ENCODE results near the gene MX1.

GRCh38 chr21:41441546-41441945, 15.5 kb downstream of the MX1 start:
- TF ChIP-seq CTCF (IDR thresholded peaks at IDR 0.05; ENCODE audit: insufficient read depth, low read length) = no peak
- TF ChIP-seq GABPA (IDR thresholded peaks at IDR 0.05; ENCODE audit: low read depth) = no peak
- TF ChIP-seq POLR2AphosphoS5 (IDR thresholded peaks at IDR 0.05; ENCODE audit: low read depth) = no peak
- TF ChIP-seq REST (IDR thresholded peaks at IDR 0.05; ENCODE audit: insufficient replicate concordance, low read depth) = no peak
- TF ChIP-seq SPI1 (IDR thresholded peaks at IDR 0.05; ENCODE audit: borderline replicate concordance, low read depth) = no peak
